Measurements from ENCODE around the gene MTM1.

DNA sequence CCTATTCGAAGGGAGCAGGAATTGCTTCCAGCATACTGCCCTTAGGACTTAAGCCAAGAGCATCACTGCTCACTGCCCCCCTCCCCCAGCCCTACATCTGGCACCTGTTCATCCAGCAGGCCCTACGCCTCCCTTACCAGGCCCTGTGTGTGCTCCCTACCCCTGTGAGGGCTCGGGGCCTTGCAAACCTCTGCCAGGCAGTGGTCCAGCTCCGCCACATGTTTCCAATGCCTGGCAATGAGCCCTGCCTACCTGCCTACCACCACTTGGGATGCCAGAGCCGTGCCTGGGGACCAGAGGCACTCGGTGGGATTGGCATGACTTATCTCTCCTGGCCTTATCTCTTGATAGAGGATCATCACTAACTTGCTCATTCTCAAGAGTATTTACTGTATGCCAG lies 27.5 kb upstream of the MTM1 start:
- TF ChIP-seq CTCF (IDR thresholded peaks at IDR 0.05) (no peak), POLR2A (IDR thresholded peaks at IDR 0.05) (no peak), EP300 (IDR thresholded peaks at IDR 0.05; ENCODE audit: low read depth) (no peak), POLR2AphosphoS5 (IDR thresholded peaks at IDR 0.05) (no peak)
